T-helper 2 cell treated with Interferon-gamma antibody and Interleukin-4, amounts not matched to agents 100 ng/mL and 5 ng/mL, for 36 hours (primary cell): ENCODE measurements around the gene SPEN. TPM values are rescaled to one million over a fixed set of nuclear protein-coding genes. Genes with fewer than 3 reads are reported as not detected.

Experiments used
- intact Hi-C: fragments of 100-400 bp; cut with micrococcal nuclease; formaldehyde crosslinking; loops from one replicate; pipeline ENCODE4 v1.15.1; 2023
- total RNA-seq: library from RNA; stranded (reverse); gene quantifications from 2 replicates; pipeline ENCODE4 v1.2.3, GENCODE V29; 2022

SPEN gene
- total RNA-seq, 1 donor from 2014 or later, result 64.1 TPM

- intact Hi-C loops, result no loop called here
Measured at GRCh38 chr1:15945832-15946448, 98.4 kb downstream of the SPEN start.

GRCh38 chr1:15946571-15947381 lies 99.3 kb downstream of the SPEN start:
- intact Hi-C loops, result no loop called here

- intact Hi-C loops, result no loop called here
Measured at GRCh38 chr1:15947382-15948090, 100.0 kb downstream of the SPEN start.

- intact Hi-C loops, result no loop called here
Measured at GRCh38 chr1:15948091-15948591, 100.6 kb downstream of the SPEN start.

GRCh38 chr1:15948595-15949452 lies 101.3 kb downstream of the SPEN start:
- intact Hi-C loops, result no loop called here

- intact Hi-C loops, result no loop called here
Measured at GRCh38 chr1:15949453-15950245, 102.1 kb downstream of the SPEN start.

GRCh38 chr1:15950302-15950701 lies 102.8 kb downstream of the SPEN start:
- intact Hi-C loops, result no loop called here

- intact Hi-C loops, result loop anchor here (1.0 kb wide), 1 partner anchor 15 kb away; no protein-coding TSS in a partner anchor
Measured at GRCh38 chr1:15950763-15951295, 103.3 kb downstream of the SPEN start.

GRCh38 chr1:15951341-15952153 lies 104.0 kb downstream of the SPEN start:
- intact Hi-C loops, result loop anchor here (1.0 kb wide), 1 partner anchor 15 kb away; no protein-coding TSS in a partner anchor

- intact Hi-C loops, result no loop called here
Measured at GRCh38 chr1:15952317-15953258, 105.1 kb downstream of the SPEN start.

- intact Hi-C loops, result no loop called here
Measured at GRCh38 chr1:15953294-15953771, 105.8 kb downstream of the SPEN start.

- intact Hi-C loops, result no loop called here
Measured at GRCh38 chr1:15953791-15954241, 106.3 kb downstream of the SPEN start.

- intact Hi-C loops, result no loop called here
Measured at GRCh38 chr1:15954316-15954715, 106.8 kb downstream of the SPEN start.

GRCh38 chr1:15955552-15955951 lies 108.0 kb downstream of the SPEN start:
- intact Hi-C loops, result no loop called here

- intact Hi-C loops, result no loop called here
Measured at GRCh38 chr1:15956150-15956549, 108.6 kb downstream of the SPEN start.

GRCh38 chr1:15957221-15958095 lies 110.0 kb downstream of the SPEN start:
- intact Hi-C loops, result no loop called here

GRCh38 chr1:15958111-15958510 lies 110.6 kb downstream of the SPEN start:
- intact Hi-C loops, result no loop called here
